H9 (cell line): Measurements from ENCODE around the gene SLC22A15. TPM values are rescaled to one million over a fixed set of nuclear protein-coding genes. Genes with fewer than 3 reads are reported as not detected.

Experiments used
- DNase-seq: peaks from one replicate; pipeline ENCODE4 v3.0.0-alpha.2; 2017
- H2AFZ ChIP-seq: one replicate; pipeline ENCODE4 v1.6.1; 2013; ENCODE audit warnings: mild to moderate bottlenecking, low read length, control low read depth, moderate library complexity
- H2AK5ac ChIP-seq: 2 replicates; pipeline ENCODE4 v1.6.1; 2013; ENCODE audit warnings: low read length, control low read depth, mixed read lengths; ENCODE audit not compliant: insufficient read length
- H2BK120ac ChIP-seq: one replicate; pipeline ENCODE4 v1.6.1; 2013; ENCODE audit warnings: low read depth, mild to moderate bottlenecking, low read length, control low read depth, inconsistent platforms; ENCODE audit not compliant: poor library complexity, severe bottlenecking
- H2BK12ac ChIP-seq: 2 replicates; pipeline ENCODE4 v1.6.1; 2013; ENCODE audit warnings: low read length, control low read depth, mixed read lengths, low read depth; ENCODE audit not compliant: insufficient read length
- H2BK15ac ChIP-seq: 2 replicates; pipeline ENCODE4 v1.6.1; 2013; ENCODE audit warnings: low read depth, low read length, control low read depth
- H2BK20ac ChIP-seq: one replicate; pipeline ENCODE4 v1.6.1; 2013; ENCODE audit warnings: low read depth, mild to moderate bottlenecking, low read length, control low read depth, inconsistent platforms; ENCODE audit not compliant: poor library complexity, severe bottlenecking
- H2BK5ac ChIP-seq: 2 replicates; pipeline ENCODE4 v1.6.1; 2013; ENCODE audit warnings: low read length, control low read depth, mixed read lengths; ENCODE audit not compliant: insufficient read length
- H3K14ac ChIP-seq: 2 replicates; pipeline ENCODE4 v1.6.1; 2013; ENCODE audit warnings: low read length, control low read depth; ENCODE audit not compliant: insufficient read depth
- H3K18ac ChIP-seq: 2 replicates; pipeline ENCODE4 v1.6.1; 2013; ENCODE audit warnings: low read depth, mild to moderate bottlenecking, mixed read lengths, low read length, control low read depth; ENCODE audit not compliant: insufficient read length
- H3K23ac ChIP-seq: 2 replicates; pipeline ENCODE4 v1.6.1; 2013; ENCODE audit warnings: low read length, control low read depth, mixed read lengths, low read depth; ENCODE audit not compliant: insufficient read length
- H3K23me2 ChIP-seq: 2 replicates; pipeline ENCODE4 v1.6.1; 2013; ENCODE audit warnings: low read depth, mild to moderate bottlenecking, mixed read lengths, low read length, control low read depth; ENCODE audit not compliant: insufficient read length, poor library complexity, severe bottlenecking
- H3K27ac ChIP-seq: 2 replicates; pipeline ENCODE4 v1.5.1; 2013; ENCODE audit warnings: low read length, control low read depth, mixed read lengths, low read depth; ENCODE audit not compliant: insufficient read length
- H3K27me3 ChIP-seq: 2 replicates; pipeline ENCODE4 v1.6.1; 2013; ENCODE audit warnings: low read length, control low read depth, inconsistent platforms; ENCODE audit not compliant: insufficient read depth
- H3K4ac ChIP-seq: 2 replicates; pipeline ENCODE4 v1.6.1; 2013; ENCODE audit warnings: low read depth, mild to moderate bottlenecking, control low read depth, inconsistent platforms, low read length, moderate library complexity
- H3K4me1 ChIP-seq: 2 replicates; pipeline ENCODE4 v1.6.1; 2013; ENCODE audit warnings: low read length, control low read depth, inconsistent platforms; ENCODE audit not compliant: insufficient read depth
- H3K4me2 ChIP-seq: 2 replicates; pipeline ENCODE4 v1.6.1; 2013; ENCODE audit warnings: low read length, control low read depth, mixed read lengths; ENCODE audit not compliant: insufficient read length, insufficient read depth
- H3K56ac ChIP-seq: 2 replicates; pipeline ENCODE4 v1.6.1; 2013; ENCODE audit warnings: low read depth, mild to moderate bottlenecking, mixed read lengths, low read length, control low read depth; ENCODE audit not compliant: insufficient read length
- H3K79me1 ChIP-seq: 2 replicates; pipeline ENCODE4 v1.6.1; 2013; ENCODE audit warnings: low read depth, mild to moderate bottlenecking, moderate library complexity, low read length, control low read depth, inconsistent platforms; ENCODE audit not compliant: insufficient read depth, poor library complexity, severe bottlenecking
- H3K79me2 ChIP-seq: 2 replicates; pipeline ENCODE4 v1.6.1; 2013; ENCODE audit warnings: low read length, control low read depth, inconsistent platforms; ENCODE audit not compliant: insufficient read depth
- H3K9ac ChIP-seq: 2 replicates; pipeline ENCODE4 v1.6.1; 2013; ENCODE audit warnings: low read length, control low read depth, mixed read lengths; ENCODE audit not compliant: insufficient read length; ENCODE audit errors: extremely low read depth
- H3K9me3 ChIP-seq: one replicate; pipeline ENCODE4 v1.6.1; 2013; ENCODE audit warnings: low read depth, low read length, inconsistent platforms; ENCODE audit not compliant: control insufficient read depth
- H3T11ph ChIP-seq: one replicate; pipeline ENCODE4 v1.6.1; 2013; ENCODE audit warnings: mild to moderate bottlenecking, low read length, control low read depth, inconsistent platforms
- H4K20me1 ChIP-seq: one replicate; pipeline ENCODE4 v1.6.1; 2013; ENCODE audit not compliant: control insufficient read depth, insufficient read length, insufficient read depth
- H4K5ac ChIP-seq: 2 replicates; pipeline ENCODE4 v1.6.1; 2013; ENCODE audit warnings: low read depth, mild to moderate bottlenecking, mixed read lengths, low read length, control low read depth; ENCODE audit not compliant: insufficient read length
- H4K8ac ChIP-seq: replicated peaks from 2 replicates; pipeline ENCODE4 v1.6.1; 2013; ENCODE audit warnings: low read length, control low read depth, mixed read lengths, low read depth; ENCODE audit not compliant: insufficient read length
- H4K91ac ChIP-seq: 2 replicates; pipeline ENCODE4 v1.6.1; 2013; ENCODE audit warnings: low read depth, mild to moderate bottlenecking, moderate library complexity, mixed read lengths, low read length, control low read depth; ENCODE audit not compliant: insufficient read length
- H3K27ac Mint-ChIP-seq, 3 experiments: 2 replicates in 2 of 3; 3 replicates in 1 of 3; pipeline ENCODE4 v1.8.0; 2020 to 2021; ENCODE audit warnings: mixed read lengths in 3 of 3, mild to moderate bottlenecking in 1 of 3, moderate library complexity in 1 of 3
- H3K27me3 Mint-ChIP-seq: 2 replicates; pipeline ENCODE4 v1.8.0; 2021; ENCODE audit warnings: low read depth, mild to moderate bottlenecking, moderate library complexity, mixed read lengths
- H3K36me3 Mint-ChIP-seq, 3 experiments: 2 replicates in 2 of 3; 3 replicates in 1 of 3; pipeline ENCODE4 v1.8.0; 2020 to 2021; ENCODE audit warnings: low read depth in 3 of 3, mixed read lengths in 3 of 3; ENCODE audit not compliant: insufficient read depth in 1 of 3
- H3K4me1 Mint-ChIP-seq, 2 experiments: 2 replicates each; pipeline ENCODE4 v1.8.0; 2020; ENCODE audit warnings: mixed read lengths in 2 of 2
- H3K4me3 Mint-ChIP-seq, 2 experiments: 2 replicates in 1 of 2; 3 replicates in 1 of 2; pipeline ENCODE4 v1.8.0; 2020 to 2021; ENCODE audit warnings: mild to moderate bottlenecking in 2 of 2, mixed read lengths in 2 of 2, moderate library complexity in 1 of 2
- H3K9me3 Mint-ChIP-seq, 2 experiments: 2 replicates in 1 of 2; 3 replicates in 1 of 2; pipeline ENCODE4 v1.8.0; 2020; ENCODE audit warnings: mild to moderate bottlenecking in 2 of 2, mixed read lengths in 2 of 2, moderate library complexity in 1 of 2
- CTCF ChIP-seq: fragments of 200-600 bp; sonication (generic); conservative IDR thresholded peaks from 3 replicates; pipeline ENCODE4 v1.8.0; 2021; ENCODE audit warnings: antibody characterized with exemption, mild to moderate bottlenecking
- WGBS: extraction: QIAGEN DNeasy Blood & Tissue Kit; methylation state at CpG from one replicate; pipeline ENCODE4 v1.1.7; 2013; ENCODE audit warnings: missing lambda C conversion rate, low lambda C conversion rate, mixed read lengths; ENCODE audit not compliant: insufficient read length; ENCODE audit errors: extremely low coverage; 5-methylcytosine and 5-hydroxymethylcytosine counted together
- total RNA-seq: library from RNA; stranded (reverse); gene quantifications from 2 replicates; pipeline ENCODE4 v1.2.1, GENCODE V29; 2021

The SLC22A15 gene
- total RNA-seq, 1 experiment from 2014 or later = 3.2 TPM

- Mint-ChIP-seq H3K9me3 (no peaks in the 10 kb centered on the region; a peak in 1 of 5 replicates), H3K4me1 (peaks cover 16 to 23% of the 10 kb centered on the region in 2 experiments), H3K27ac (no peak overlapping the region), H3K4me3 (no peak overlapping the region), H3K36me3 (no peaks in the 10 kb centered on the region), H3K27me3 (no peaks in the 10 kb centered on the region)
- Histone ChIP-seq H3K56ac (no peak overlapping the region), H3T11ph (no peak overlapping the region), H3K27me3 (no peaks in the 10 kb centered on the region), H4K5ac (no peak overlapping the region), H3K79me1 (no peaks in the 10 kb centered on the region), H2BK120ac (no peak overlapping the region), H2AK5ac (no peak overlapping the region), H4K8ac (no peak overlapping the region), H3K4ac (no peak overlapping the region), H3K4me1 (no peaks in the 10 kb centered on the region; the same call in 1 of the 2 replicates), H3K4me2 (no peak overlapping the region), H4K20me1 (no peaks in the 10 kb centered on the region), H4K91ac (no peak overlapping the region), H3K27ac (no peak overlapping the region), H3K23ac (no peak overlapping the region), H3K18ac (no peak overlapping the region), H2AFZ (no peak overlapping the region), H3K9me3 (no peaks in the 10 kb centered on the region), H2BK12ac (no peak overlapping the region), H2BK15ac (no peak overlapping the region), H3K14ac (no peak overlapping the region), H3K23me2 (no peaks in the 10 kb centered on the region), H2BK5ac (no peak overlapping the region), H3K79me2 (no peaks in the 10 kb centered on the region), H3K9ac (no peak overlapping the region), H2BK20ac (no peak overlapping the region)
- TF ChIP-seq CTCF = no peak
- no peak for DNase-seq
- no CpG with 5 or more reads among the region's 3 CpGs for WGBS
These were observed 42.7 kb upstream of the SLC22A15 start for GRCh38 chr1:115933625-115934024.
